ENCODE measurements around the gene KCNQ2.

Gene KCNQ2

DNA sequence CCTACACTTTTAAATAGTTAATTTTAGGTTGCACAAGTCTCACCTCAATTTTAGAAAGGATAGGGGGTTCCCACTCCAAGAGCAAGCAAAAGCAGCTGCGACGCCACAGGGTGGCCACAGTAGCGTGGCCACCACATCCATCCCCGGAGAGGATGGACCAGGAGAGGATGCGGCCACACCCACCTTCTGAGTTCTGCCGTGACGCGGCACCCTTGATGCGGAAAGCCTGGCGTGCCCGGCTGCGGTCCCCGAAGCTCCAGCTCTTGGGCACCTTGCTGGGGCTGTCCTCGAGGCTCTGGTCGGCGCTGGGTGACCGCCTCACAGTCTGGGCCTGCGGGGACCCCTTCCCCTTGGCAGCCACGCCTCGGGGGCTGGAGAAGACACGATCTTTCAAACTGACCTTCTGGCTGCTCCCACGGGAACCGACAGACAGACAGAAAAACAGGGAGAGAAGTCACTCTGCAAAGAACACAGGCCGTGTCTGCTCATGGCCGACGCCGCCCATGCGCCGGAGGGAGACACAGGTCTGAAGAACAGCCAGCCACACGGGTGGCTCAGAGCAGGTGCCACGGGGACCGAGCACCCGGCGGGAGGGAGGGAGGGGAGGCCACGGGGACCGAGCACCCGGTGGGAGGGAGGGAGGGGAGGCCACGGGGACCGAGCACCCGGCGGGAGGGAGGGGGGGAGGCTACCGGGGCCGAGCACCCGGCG lies 57.6 kb downstream of the KCNQ2 start:
- TF ChIP-seq EZH2 (IDR thresholded peaks at IDR 0.05; ENCODE audit: borderline replicate concordance, low read length), result no peak
- no peak for TF ChIP-seq CTCF (IDR thresholded peaks at IDR 0.05; ENCODE audit: low read length)
- Histone ChIP-seq H3K36me3 (ENCODE audit: insufficient read depth, low read length) (no peaks in the 10 kb centered on the region), H3K4me3 (ENCODE audit: low read depth, low read length, poor library complexity, severe bottlenecking) (no peak overlapping the region), H3K9ac (ENCODE audit: low read length) (no peak overlapping the region), H3K4me1 (ENCODE audit: insufficient read depth, low read length, severe bottlenecking) (no peaks in the 10 kb centered on the region), H3K9me3 (ENCODE audit: low read length) (no peaks in the 10 kb centered on the region), H2AFZ (ENCODE audit: low read length) (no peak overlapping the region), H3K4me2 (ENCODE audit: low read length) (no peak overlapping the region), H3K9me2 (ENCODE audit: low read depth, low read length) (no peaks in the 10 kb centered on the region), H3K27ac (ENCODE audit: low read depth, low read length, poor library complexity, severe bottlenecking) (no peak overlapping the region), H3K79me2 (ENCODE audit: insufficient read depth, low read length) (no peaks in the 10 kb centered on the region), H3K27me3 (ENCODE audit: insufficient read depth, low read length) (no peaks in the 10 kb centered on the region), H3F3A (ENCODE audit: insufficient read depth, low read length) (no peaks in the 10 kb centered on the region), H4K20me1 (ENCODE audit: insufficient read depth, low read length) (no peaks in the 10 kb centered on the region)

- H3F3A ChIP-seq (ENCODE audit: insufficient read depth, low read length), result no peaks in the 10 kb centered on the region
- H3K4me1 ChIP-seq (ENCODE audit: insufficient read depth, low read length, severe bottlenecking), result no peaks in the 10 kb centered on the region
- H3K9me3 ChIP-seq (ENCODE audit: low read length), result no peaks in the 10 kb centered on the region
- H4K20me1 ChIP-seq (ENCODE audit: insufficient read depth, low read length), result no peaks in the 10 kb centered on the region
- H3K4me3 ChIP-seq (ENCODE audit: low read depth, low read length, poor library complexity, severe bottlenecking), result no peak overlapping the region
- H3K79me2 ChIP-seq (ENCODE audit: insufficient read depth, low read length), result no peaks in the 10 kb centered on the region
- H3K9me2 ChIP-seq (ENCODE audit: low read depth, low read length), result no peaks in the 10 kb centered on the region
- TF ChIP-seq EZH2 (IDR thresholded peaks at IDR 0.05; ENCODE audit: borderline replicate concordance, low read length) (no peak), CTCF (IDR thresholded peaks at IDR 0.05; ENCODE audit: low read length) (no peak)
- H3K27ac ChIP-seq (ENCODE audit: low read depth, low read length, poor library complexity, severe bottlenecking), result no peak overlapping the region
- H3K9ac ChIP-seq (ENCODE audit: low read length), result no peak overlapping the region
- no peak overlapping the region for H2AFZ ChIP-seq (ENCODE audit: low read length)
- no peak overlapping the region for H3K4me2 ChIP-seq (ENCODE audit: low read length)
- no peaks in the 10 kb centered on the region for H3K36me3 ChIP-seq (ENCODE audit: insufficient read depth, low read length)
- no peaks in the 10 kb centered on the region for H3K27me3 ChIP-seq (ENCODE audit: insufficient read depth, low read length)
Measured at GRCh38 chr20:63413963-63414684, 58.3 kb downstream of the KCNQ2 start.

DNA sequence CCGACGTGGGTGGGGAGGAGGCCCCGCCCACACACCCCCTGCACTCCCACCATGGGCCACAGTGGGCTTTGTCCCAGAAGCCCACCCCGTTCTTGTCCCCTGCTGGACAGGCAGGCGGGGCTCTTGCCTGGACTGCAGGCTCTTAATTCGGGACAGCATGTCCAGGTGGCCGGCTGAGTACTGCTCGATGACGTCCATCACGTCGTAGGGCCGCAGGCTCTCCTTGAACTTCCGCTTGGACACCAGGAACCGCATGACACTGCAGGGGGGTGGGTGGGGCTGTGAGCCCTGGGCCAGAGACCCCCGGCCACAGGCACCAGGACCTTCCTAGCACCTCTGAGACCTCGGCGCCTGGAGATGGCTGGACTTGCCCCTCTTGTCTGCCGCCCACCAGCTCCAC lies 59.1 kb downstream of the KCNQ2 start:
- Histone ChIP-seq H3K79me2 (ENCODE audit: insufficient read depth, low read length) (no peaks in the 10 kb centered on the region), H3F3A (ENCODE audit: insufficient read depth, low read length) (no peaks in the 10 kb centered on the region), H3K4me1 (ENCODE audit: insufficient read depth, low read length, severe bottlenecking) (no peaks in the 10 kb centered on the region), H3K9me3 (ENCODE audit: low read length) (no peaks in the 10 kb centered on the region), H3K9ac (ENCODE audit: low read length) (no peak overlapping the region), H4K20me1 (ENCODE audit: insufficient read depth, low read length) (no peaks in the 10 kb centered on the region), H3K36me3 (ENCODE audit: insufficient read depth, low read length) (no peaks in the 10 kb centered on the region), H3K4me3 (ENCODE audit: low read depth, low read length, poor library complexity, severe bottlenecking) (no peak overlapping the region), H2AFZ (ENCODE audit: low read length) (no peak overlapping the region), H3K4me2 (ENCODE audit: low read length) (no peak overlapping the region), H3K27ac (ENCODE audit: low read depth, low read length, poor library complexity, severe bottlenecking) (no peak overlapping the region), H3K9me2 (ENCODE audit: low read depth, low read length) (no peaks in the 10 kb centered on the region), H3K27me3 (ENCODE audit: insufficient read depth, low read length) (no peaks in the 10 kb centered on the region)
- TF ChIP-seq EZH2 (IDR thresholded peaks at IDR 0.05; ENCODE audit: borderline replicate concordance, low read length), result no peak
- no peak for TF ChIP-seq CTCF (IDR thresholded peaks at IDR 0.05; ENCODE audit: low read length)
